Kidney (tissue), 14 donors: ENCODE measurements around the gene PCNX3. TPM values are rescaled to one million over a fixed set of nuclear protein-coding genes. Genes with fewer than 3 reads are reported as not detected.

Experiments
- DNase-seq, 5 donors: peaks; one replicate each; pipeline ENCODE4 v3.0.0-alpha.2; 2013 to 2020
- FAIRE-seq: peaks from 2 replicates; lab custom pipeline; 2012; peaks lifted over from hg19 to GRCh38; lab: Jason Lieb, UNC
- H3K27ac ChIP-seq, 2 donors: one replicate each; pipeline ENCODE4 v1.7.0; 2013; ENCODE audit warnings: low read depth in 2 of 2, low read length in 2 of 2, inconsistent platforms in 1 of 2
- H3K27me3 ChIP-seq: one replicate; pipeline ENCODE4 v1.7.1; 2013; ENCODE audit warnings: low read length, inconsistent platforms; ENCODE audit not compliant: control insufficient read depth, insufficient read depth
- H3K36me3 ChIP-seq, 3 donors: one replicate each; pipeline versions ENCODE4 v1.7.0 to v1.7.1; 2013; ENCODE audit warnings: low read length in 3 of 3, control low read depth in 1 of 3, inconsistent platforms in 1 of 3; ENCODE audit not compliant: insufficient read depth in 3 of 3, control insufficient read depth in 2 of 3
- H3K4me1 ChIP-seq, 3 donors: one replicate each; pipeline versions ENCODE4 v1.7.0 to v1.7.1; 2013; ENCODE audit warnings: low read length in 3 of 3, inconsistent platforms in 1 of 3, low read depth in 1 of 3; ENCODE audit not compliant: control insufficient read depth in 2 of 3, insufficient read depth in 2 of 3
- H3K4me3 ChIP-seq, 3 donors: one replicate each; pipeline versions ENCODE4 v1.7.0 to v1.8.1; 2013; ENCODE audit warnings: low read length in 3 of 3, control low read depth in 1 of 3, inconsistent platforms in 1 of 3
- H3K9ac ChIP-seq, 3 donors: one replicate each; pipeline versions ENCODE4 v1.7.0 to v1.7.1; 2013; ENCODE audit warnings: low read length in 3 of 3, control low read depth in 1 of 3, inconsistent platforms in 1 of 3
- H3K9me3 ChIP-seq, 3 donors: one replicate each; pipeline versions ENCODE4 v1.7.0 to v1.7.1; 2013; ENCODE audit warnings: low read length in 3 of 3, control low read depth in 1 of 3, inconsistent platforms in 1 of 3; ENCODE audit not compliant: control insufficient read depth in 2 of 3, insufficient read depth in 1 of 3
- intact Hi-C: fragments of 100-400 bp; cut with DNase I; formaldehyde crosslinking; loops from one replicate; pipeline ENCODE4 v1.11.1; 2022
- polyA plus RNA-seq: library from polyadenylated mRNA; stranded (reverse); fragments of 350-450 nt; fragmentation: Illumina TruSeq; extraction: RNeasy Lipid Tissue Mini Kit (QIAGEN cat#74804); gene quantifications from one replicate; pipeline ENCODE4 v1.2.3, GENCODE V29; 2014; ENCODE audit warnings: low read depth, low replicate concordance; ENCODE audit not compliant: insufficient read depth
- total RNA-seq: library from RNA; stranded (reverse); fragmentation: NEBNext Ultra II Directional; extraction: Animal tissue kit (Norgen Biotek cat#: 25700); gene quantifications from one replicate; pipeline ENCODE4 v1.2.1, GENCODE V29; 2021
- TF ChIP-seq, protein P1 (sequence below): IDR thresholded peaks from 3 replicates; pipeline ENCODE4 v1.5.1; 2012; ENCODE audit warnings: mild to moderate bottlenecking, moderate library complexity, borderline replicate concordance; ENCODE audit not compliant: insufficient read depth; ENCODE audit errors: extremely low read depth
- donor health status: control.
- donor health status: control.
- donor health status: control.
- donor health status: control.
- donor health status: control.
- donor health status: DM: yes; HTN: yes; CAD: no.
- donor health status: Normal renal cell carcinoma (clear cell type).

PCNX3 gene
- total and polyA plus RNA-seq, 2 donors from 2014 or later = 13.6 to 44.4 TPM

DNA sequence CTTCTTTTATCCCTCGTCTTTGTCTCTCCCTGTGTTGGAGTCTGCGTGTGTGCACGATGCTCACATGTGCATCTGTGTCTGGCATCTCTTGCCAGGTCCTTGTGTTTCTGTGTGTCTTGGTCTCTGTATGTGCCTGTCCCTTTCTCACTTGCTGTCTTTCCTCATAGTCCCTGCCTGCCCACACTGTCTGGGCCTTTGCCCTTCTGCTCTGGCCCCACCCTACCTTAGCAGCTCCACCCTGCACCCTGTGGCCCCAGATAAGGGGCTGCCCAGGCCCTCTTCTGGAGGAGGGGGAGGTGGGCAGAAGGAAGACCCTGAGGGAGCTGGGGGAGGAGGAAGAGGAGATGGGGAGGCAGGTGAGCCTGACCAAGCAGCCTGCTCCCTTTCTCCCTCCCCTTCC, 36.9 kb upstream of the PCNX3 start:
- Histone ChIP-seq H3K27ac (no peak overlapping the region), H3K36me3 (peaks cover 0 to 5% (median 0%) of the 10 kb centered on the region in 3 donors), H3K9me3 (no peaks in the 10 kb centered on the region), H3K9ac (no peak overlapping the region), H3K4me3 (no peak overlapping the region), H3K4me1 (peaks cover 0 to 26% (median 6%) of the 10 kb centered on the region in 3 donors), H3K27me3 (no peaks in the 10 kb centered on the region)
- no peak for FAIRE-seq
- intact Hi-C loops = no loop called here
- no peak for DNase-seq
- TF ChIP-seq, protein P1, sequence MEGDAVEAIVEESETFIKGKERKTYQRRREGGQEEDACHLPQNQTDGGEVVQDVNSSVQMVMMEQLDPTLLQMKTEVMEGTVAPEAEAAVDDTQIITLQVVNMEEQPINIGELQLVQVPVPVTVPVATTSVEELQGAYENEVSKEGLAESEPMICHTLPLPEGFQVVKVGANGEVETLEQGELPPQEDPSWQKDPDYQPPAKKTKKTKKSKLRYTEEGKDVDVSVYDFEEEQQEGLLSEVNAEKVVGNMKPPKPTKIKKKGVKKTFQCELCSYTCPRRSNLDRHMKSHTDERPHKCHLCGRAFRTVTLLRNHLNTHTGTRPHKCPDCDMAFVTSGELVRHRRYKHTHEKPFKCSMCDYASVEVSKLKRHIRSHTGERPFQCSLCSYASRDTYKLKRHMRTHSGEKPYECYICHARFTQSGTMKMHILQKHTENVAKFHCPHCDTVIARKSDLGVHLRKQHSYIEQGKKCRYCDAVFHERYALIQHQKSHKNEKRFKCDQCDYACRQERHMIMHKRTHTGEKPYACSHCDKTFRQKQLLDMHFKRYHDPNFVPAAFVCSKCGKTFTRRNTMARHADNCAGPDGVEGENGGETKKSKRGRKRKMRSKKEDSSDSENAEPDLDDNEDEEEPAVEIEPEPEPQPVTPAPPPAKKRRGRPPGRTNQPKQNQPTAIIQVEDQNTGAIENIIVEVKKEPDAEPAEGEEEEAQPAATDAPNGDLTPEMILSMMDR = no peak

DNA sequence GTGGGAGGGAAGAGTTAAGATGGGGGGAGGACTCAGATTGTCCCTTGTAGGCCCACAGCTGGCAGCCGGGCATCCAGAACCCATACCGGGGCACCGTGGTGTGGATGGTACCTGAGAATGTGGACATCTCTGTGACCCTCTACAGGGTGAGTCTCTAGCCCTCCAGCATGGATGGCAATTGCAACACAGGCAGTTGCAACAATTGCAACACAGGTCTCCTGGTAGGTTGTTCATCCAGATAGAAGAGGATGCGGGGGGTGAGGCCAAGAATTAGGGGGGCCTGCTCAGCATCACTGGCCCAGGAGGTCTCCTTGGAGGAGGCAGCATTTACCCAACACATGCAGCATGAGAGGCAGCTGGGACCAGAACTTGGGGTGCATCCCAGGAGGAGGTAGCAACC, 36.3 kb upstream of the PCNX3 start:
- Histone ChIP-seq H3K27ac (no peak overlapping the region), H3K9ac (no peak overlapping the region), H3K4me1 (peaks cover 0 to 24% (median 6%) of the 10 kb centered on the region in 3 donors), H3K27me3 (no peaks in the 10 kb centered on the region), H3K4me3 (no peak overlapping the region), H3K36me3 (peaks cover 0 to 5% (median 0%) of the 10 kb centered on the region in 3 donors), H3K9me3 (no peaks in the 10 kb centered on the region)
- FAIRE-seq = no peak
- no peak for DNase-seq
- intact Hi-C loops = no loop called here
- TF ChIP-seq, protein P1 = no peak

DNA sequence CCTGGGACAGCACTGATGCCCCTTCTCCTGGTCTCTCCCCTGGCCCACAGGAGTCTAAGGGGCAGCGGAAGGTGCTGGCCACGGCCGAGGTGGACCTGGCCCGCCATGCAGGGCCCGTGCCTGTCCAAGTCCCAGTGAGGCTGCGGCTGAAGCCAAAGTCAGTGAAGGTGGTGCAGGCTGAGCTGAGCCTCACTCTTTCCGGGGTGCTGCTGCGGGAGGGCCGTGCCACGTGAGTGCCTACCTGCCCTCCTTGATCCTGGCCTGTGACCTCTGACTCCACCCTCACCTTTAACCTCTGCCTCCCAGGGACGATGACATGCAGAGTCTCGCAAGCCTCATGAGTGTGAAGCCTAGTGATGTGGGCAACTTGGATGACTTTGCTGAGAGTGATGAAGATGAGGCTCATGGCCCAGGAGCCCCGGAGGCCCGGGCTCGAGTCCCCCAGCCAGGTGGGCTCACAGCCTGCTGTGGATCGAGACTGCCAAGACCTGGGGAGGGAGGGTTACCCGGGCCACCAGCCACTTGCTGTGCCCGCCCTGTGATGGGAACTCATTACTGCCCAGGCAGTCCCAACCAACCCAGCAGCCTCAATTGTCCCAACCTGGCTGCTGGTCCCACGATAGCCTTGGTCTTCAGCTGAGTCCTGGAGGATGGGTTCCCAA, 35.4 kb upstream of the PCNX3 start:
- Histone ChIP-seq H3K9ac (no peak overlapping the region), H3K4me1 (peaks cover 0 to 19% (median under 1%) of the 10 kb centered on the region in 3 donors), H3K36me3 (peaks cover 0 to 5% (median 0%) of the 10 kb centered on the region in 3 donors), H3K27ac (no peak overlapping the region), H3K27me3 (no peaks in the 10 kb centered on the region), H3K9me3 (no peaks in the 10 kb centered on the region), H3K4me3 (no peak overlapping the region)
- intact Hi-C loops = no loop called here
- FAIRE-seq = no peak
- DNase-seq = no peak
- TF ChIP-seq, protein P1 = no peak
